Fibroblast of skin of right quadriceps (primary cell): ENCODE measurements around the gene ZEB1.
"Not testable (repeated sequence)": the region's sequence is repeated elsewhere in the genome, so short reads cannot be mapped to it uniquely, and the experiment has no call there.

Source experiments
- DNase-seq: peaks from one replicate; pipeline ENCODE4 v3.0.0-alpha.2; 2013

The ZEB1 gene

GRCh38 chr10:31515819-31516402, 196.9 kb downstream of the ZEB1 start:
- DNase-seq: peak; percentile 3

- DNase-seq: no peak
These were observed 202.2 kb downstream of the ZEB1 start for GRCh38 chr10:31520986-31521831.

GRCh38 chr10:31522820-31523219, 203.8 kb downstream of the ZEB1 start:
- no peak for DNase-seq

GRCh38 chr10:31524460-31524859, 205.4 kb downstream of the ZEB1 start:
- DNase-seq: no peak

GRCh38 chr10:31526178-31526577, 207.2 kb downstream of the ZEB1 start:
- DNase-seq: no peak

- DNase-seq: peak; percentile 44
These were observed 207.7 kb downstream of the ZEB1 start for GRCh38 chr10:31526681-31527080.

- no peak for DNase-seq
These were observed 209.8 kb downstream of the ZEB1 start for GRCh38 chr10:31528831-31529230.

- peak; percentile 2 for DNase-seq
These were observed 217.3 kb downstream of the ZEB1 start for GRCh38 chr10:31536302-31536701.

GRCh38 chr10:31549896-31550295, 230.9 kb downstream of the ZEB1 start:
- peak; percentile 53 for DNase-seq

- DNase-seq: peak; percentile 61
These were observed 235.5 kb downstream of the ZEB1 start for GRCh38 chr10:31554556-31554955.

- DNase-seq: no peak
These were observed 238.8 kb downstream of the ZEB1 start for GRCh38 chr10:31557854-31558253.

GRCh38 chr10:31568252-31568861, 249.3 kb downstream of the ZEB1 start:
- DNase-seq: not testable (repeated sequence)

GRCh38 chr10:31574577-31574976, 255.6 kb downstream of the ZEB1 start:
- DNase-seq: no peak

GRCh38 chr10:31578181-31578852, 259.3 kb downstream of the ZEB1 start:
- no peak for DNase-seq

- DNase-seq: no peak
These were observed 259.9 kb downstream of the ZEB1 start for GRCh38 chr10:31578951-31579350.
